MCF 10A (cell line): Measurements from ENCODE around the gene RAB3GAP2. TPM values are rescaled to one million over a fixed set of nuclear protein-coding genes. Genes with fewer than 3 reads are reported as not detected.

Experiments used
- BruUV-seq: library from RNA; stranded (reverse); fragments of 400-500 nt; replicated peaks from 2 replicates; lab custom pipeline; 2021; lab: Mats Ljungman, UMichigan
- CTCF ChIA-PET: fragments of 300-600 bp; sonication (Branson Sonifier 250); formaldehyde crosslinking; extraction: SDS; loops from one replicate; lab custom pipeline; 2021; ENCODE audit warnings: antibody characterized with exemption, inconsistent platforms; lab: Yijun Ruan, JAX
- POLR2A ChIA-PET: fragments of 300-600, 350-650 bp; sonication (Branson Sonifier 250); formaldehyde crosslinking; extraction: SDS; loops from one replicate; lab custom pipeline; 2020; ENCODE audit warnings: antibody characterized with exemption, inconsistent platforms; lab: Yijun Ruan, JAX
- DNase-seq: peaks from one replicate; pipeline ENCODE4 v3.0.0-alpha.2; 2018; ENCODE audit not compliant: unreplicated experiment
- H3K27ac Mint-ChIP-seq: one replicate; pipeline ENCODE4 v1.8.0; 2022; ENCODE audit warnings: mild to moderate bottlenecking, low read depth, mixed read lengths; ENCODE audit not compliant: unreplicated experiment
- H3K27me3 Mint-ChIP-seq: one replicate; pipeline ENCODE4 v1.8.0; 2022; ENCODE audit warnings: mixed read lengths; ENCODE audit not compliant: insufficient read depth, unreplicated experiment
- H3K36me3 Mint-ChIP-seq: one replicate; pipeline ENCODE4 v1.8.0; 2022; ENCODE audit warnings: mild to moderate bottlenecking, moderate library complexity, mixed read lengths; ENCODE audit not compliant: insufficient read depth, unreplicated experiment
- H3K4me1 Mint-ChIP-seq: one replicate; pipeline ENCODE4 v1.8.0; 2022; ENCODE audit warnings: mixed read lengths; ENCODE audit not compliant: insufficient read depth, unreplicated experiment
- H3K4me3 Mint-ChIP-seq: one replicate; pipeline ENCODE4 v1.8.0; 2022; ENCODE audit warnings: mild to moderate bottlenecking, moderate library complexity, mixed read lengths; ENCODE audit not compliant: unreplicated experiment
- H3K9me3 Mint-ChIP-seq: one replicate; pipeline ENCODE4 v1.8.0; 2022; ENCODE audit warnings: mixed read lengths; ENCODE audit not compliant: unreplicated experiment
- CTCF ChIP-seq: fragments of 200-600 bp; IDR thresholded peaks from one replicate; pipeline ENCODE4 v1.8.0; 2022; ENCODE audit warnings: antibody characterized with exemption, mild to moderate bottlenecking; ENCODE audit not compliant: unreplicated experiment
- intact Hi-C: fragments of 100-400 bp; cut with micrococcal nuclease; formaldehyde crosslinking; loops from 2 replicates; pipeline ENCODE4 v1.14.1; 2022
- total RNA-seq: library from RNA; stranded (reverse); gene quantifications from 2 replicates; pipeline ENCODE4 v1.2.3, GENCODE V29; 2022

The RAB3GAP2 gene
- total RNA-seq, 1 experiment from 2014 or later, result 93.3 TPM

- DNase-seq, result no peak
- H3K4me1 Mint-ChIP-seq, result no peaks in the 10 kb centered on the region
- CTCF ChIA-PET, result interaction anchor here (0.7 to 0.9 kb wide), 3 partner anchors 23 to 381 kb away, joined by 3 to 6 read pairs (median 3); no protein-coding TSS in a partner anchor
- intact Hi-C loops, result no loop called here
- H3K4me3 Mint-ChIP-seq, result no peak overlapping the region
- no peak for TF ChIP-seq CTCF
- no TSS peak for BruUV-seq
- POLR2A ChIA-PET, result interaction anchor here (1.2 kb wide), 1 partner anchor 11 kb away, joined by 4 read pairs; no protein-coding TSS in a partner anchor
- peaks cover 99% of the 10 kb centered on the region for H3K36me3 Mint-ChIP-seq
- H3K27me3 Mint-ChIP-seq, result no peaks in the 10 kb centered on the region
- H3K27ac Mint-ChIP-seq, result no peak overlapping the region
- H3K9me3 Mint-ChIP-seq, result no peaks in the 10 kb centered on the region
Measured at GRCh38 chr1:220135755-220136154, 136.5 kb downstream of the RAB3GAP2 start.

GRCh38 chr1:220129479-220130210, 142.6 kb downstream of the RAB3GAP2 start:
- no peaks in the 10 kb centered on the region for H3K27me3 Mint-ChIP-seq
- TF ChIP-seq CTCF, result no peak
- ChIA-PET POLR2A (no interaction called here), CTCF (no interaction called here)
- H3K4me3 Mint-ChIP-seq, result no peak overlapping the region
- peak overlapping the region; percentile 3 for H3K27ac Mint-ChIP-seq
- H3K36me3 Mint-ChIP-seq, result peaks cover 94% of the 10 kb centered on the region
- intact Hi-C loops, result loop anchor here (10.0 kb wide), 1 partner anchor 295 kb away; no protein-coding TSS in a partner anchor
- H3K9me3 Mint-ChIP-seq, result no peaks in the 10 kb centered on the region
- no TSS peak for BruUV-seq
- DNase-seq, result no peak
- H3K4me1 Mint-ChIP-seq, result peaks cover 3% of the 10 kb centered on the region

GRCh38 chr1:220127076-220127475, 145.2 kb downstream of the RAB3GAP2 start:
- DNase-seq, result no peak
- Mint-ChIP-seq H3K4me3 (no peak overlapping the region), H3K36me3 (peaks cover 91% of the 10 kb centered on the region), H3K9me3 (no peaks in the 10 kb centered on the region), H3K27ac (no peak overlapping the region), H3K4me1 (peaks cover 10% of the 10 kb centered on the region), H3K27me3 (no peaks in the 10 kb centered on the region)
- BruUV-seq, result no TSS peak
- ChIA-PET POLR2A (interaction anchor here (0.9 to 1.1 kb wide), 2 partner anchors 15 to 20 kb away, joined by 3 read pairs; no protein-coding TSS in a partner anchor), CTCF (interaction anchor here (0.9 to 1.1 kb wide), 3 partner anchors 8 to 650 kb away, joined by 3 to 4 read pairs (median 3); no protein-coding TSS in a partner anchor)
- no peak for TF ChIP-seq CTCF
- intact Hi-C loops, result loop anchor here (10.0 kb wide), 1 partner anchor 292 kb away; no protein-coding TSS in a partner anchor

GRCh38 chr1:220124542-220124941, 147.7 kb downstream of the RAB3GAP2 start:
- intact Hi-C loops, result loop anchor here (10.0 kb wide), 1 partner anchor 290 kb away; no protein-coding TSS in a partner anchor
- Mint-ChIP-seq H3K9me3 (no peaks in the 10 kb centered on the region), H3K27ac (peak overlapping the region; percentile 5), H3K36me3 (peaks cover 79% of the 10 kb centered on the region), H3K27me3 (no peaks in the 10 kb centered on the region), H3K4me1 (peaks cover 10% of the 10 kb centered on the region), H3K4me3 (no peak overlapping the region)
- no peak for DNase-seq
- ChIA-PET CTCF (interaction anchor here (0.7 to 3.8 kb wide), 9 partner anchors 9 to 130 kb away, joined by 3 to 16 read pairs (median 4); no protein-coding TSS in a partner anchor), POLR2A (interaction anchor here (1.1 to 1.5 kb wide), 2 partner anchors 25 to 35 kb away, joined by 3 to 5 read pairs; partner anchors contain the start of gene BPNT1)
- TF ChIP-seq CTCF, result no peak
- no TSS peak for BruUV-seq
